ENCODE results near the gene WDR26. TPM values are rescaled to one million over a fixed set of nuclear protein-coding genes. Genes with fewer than 3 reads are reported as not detected.
"Not testable (repeated sequence)": the region's sequence is repeated elsewhere in the genome, so short reads cannot be mapped to it uniquely, and the experiment has no call there.

Gene WDR26
- total RNA-seq, 1 donor from 2014 or later: 97.4 TPM

DNA sequence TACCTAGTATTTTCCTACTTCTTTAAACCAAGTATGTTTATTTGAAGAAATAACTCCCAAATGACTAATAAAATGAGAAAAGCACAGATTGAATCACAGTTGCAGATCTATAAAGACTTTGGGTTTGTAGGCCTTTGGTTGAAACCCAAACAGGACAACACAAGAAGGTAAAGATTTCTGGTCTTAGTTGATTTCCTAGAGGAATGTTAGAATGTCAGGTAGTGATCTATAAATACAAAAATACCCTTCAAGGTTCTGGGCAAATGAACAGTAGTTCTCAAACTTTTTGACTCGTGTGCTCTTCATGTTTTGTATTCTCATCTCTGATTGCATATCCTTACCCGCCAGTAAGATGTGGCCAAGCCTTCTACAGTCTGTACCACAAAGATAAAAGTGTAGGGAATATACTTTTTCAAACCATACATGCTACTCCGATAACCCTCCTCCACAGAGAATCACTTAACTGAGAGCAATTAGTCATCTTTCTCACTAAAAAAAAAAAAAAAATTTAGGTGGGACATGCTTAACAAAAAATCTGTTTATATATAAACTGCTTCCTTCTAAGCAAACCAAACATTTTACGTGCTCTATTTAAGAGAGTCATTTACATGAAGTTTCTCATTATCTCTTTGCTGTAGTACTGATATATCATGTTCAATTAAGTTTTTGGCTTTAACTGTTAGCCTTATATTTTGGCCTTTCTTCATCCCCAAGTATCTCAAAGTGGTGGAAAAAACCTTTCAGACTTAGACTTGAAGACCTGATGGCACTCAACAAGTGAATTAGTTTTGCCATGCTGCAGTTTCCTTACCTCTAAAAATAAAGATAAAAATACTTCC is 42.0 kb downstream of the WDR26 start:
- no peak for DNase-seq

DNA sequence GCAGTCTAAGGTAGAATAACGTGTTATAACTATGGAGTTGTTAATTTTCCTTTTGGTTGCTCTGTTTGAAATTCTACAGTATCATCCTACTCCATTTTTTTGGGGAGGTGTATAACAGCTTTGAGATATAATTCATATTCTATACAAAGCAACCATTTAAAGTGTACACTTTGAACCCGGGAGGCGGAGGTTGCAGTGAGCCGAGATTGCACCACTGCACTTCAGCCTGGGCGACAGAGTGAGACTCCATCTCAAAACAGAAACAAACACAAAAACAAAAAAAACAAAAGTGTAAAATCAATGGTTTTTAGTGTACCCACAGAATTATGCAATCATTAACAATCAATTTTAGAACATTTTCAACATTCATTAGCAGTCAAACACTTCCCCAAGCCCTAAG is 44.1 kb downstream of the WDR26 start:
- DNase-seq: no peak

DNA sequence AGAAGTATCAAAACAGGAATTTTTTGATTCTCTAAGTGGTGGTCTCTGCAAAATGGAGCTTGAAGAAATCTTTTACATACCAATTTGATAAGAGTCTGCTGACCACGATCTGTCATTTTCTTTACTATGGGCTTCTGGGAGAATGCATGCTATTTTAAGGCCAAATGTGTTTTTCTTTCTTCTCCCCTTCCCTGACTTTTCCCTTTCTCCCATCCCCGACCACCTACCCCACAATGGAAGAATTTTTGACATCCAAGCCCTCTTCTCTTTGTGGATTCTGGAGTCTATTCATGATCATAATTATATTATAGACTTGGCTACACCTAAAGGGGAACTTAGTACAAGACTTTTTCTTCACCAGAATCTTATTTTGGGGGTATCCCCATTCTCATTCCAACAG is 46.7 kb downstream of the WDR26 start:
- no peak for DNase-seq

DNA sequence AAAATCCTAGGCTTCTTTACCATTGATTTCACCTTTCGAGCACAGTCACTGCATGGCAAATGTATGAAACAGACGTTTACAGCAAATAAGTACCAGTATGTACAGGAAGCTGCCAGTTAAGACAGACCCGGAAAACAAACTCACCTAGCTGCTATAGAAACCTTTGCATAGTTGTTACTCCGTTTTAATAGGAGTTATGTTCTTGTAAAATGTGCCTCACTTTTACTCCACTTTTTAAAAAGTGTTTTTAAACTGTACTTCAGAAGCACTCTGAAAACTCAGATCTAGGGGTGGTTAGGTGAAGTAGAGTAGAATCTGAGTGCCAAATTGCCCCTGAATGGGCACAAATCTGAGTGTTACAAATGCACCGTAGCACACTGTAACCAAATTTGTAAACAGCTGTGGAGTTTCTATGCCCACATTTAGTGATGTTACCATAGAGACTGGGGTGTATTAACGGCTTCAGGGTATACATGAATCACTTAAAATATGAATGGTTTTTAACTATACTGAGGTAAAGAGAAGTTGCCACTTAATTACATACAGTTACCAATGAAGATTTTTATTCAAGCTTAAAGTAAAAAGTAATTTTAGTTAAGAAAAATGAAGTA is 47.2 kb downstream of the WDR26 start:
- no peak for DNase-seq

DNA sequence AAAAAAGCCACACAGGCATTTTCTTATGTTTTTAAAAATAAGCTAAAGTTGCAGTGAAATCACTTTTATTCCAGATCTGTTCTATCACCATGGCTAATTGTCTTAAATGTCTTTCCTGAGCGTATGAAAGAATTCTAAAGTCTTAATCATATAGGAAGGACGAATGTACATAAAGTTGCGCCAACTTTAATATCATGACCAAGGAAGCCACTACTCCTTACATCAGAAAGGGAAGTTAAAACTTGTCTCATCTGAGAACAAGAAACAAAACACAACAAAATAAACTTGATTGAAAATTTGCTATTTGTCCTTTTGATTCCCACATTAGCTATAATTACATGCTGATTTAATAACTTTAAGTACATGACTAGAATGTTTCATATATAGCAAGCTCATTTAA is 51.4 kb downstream of the WDR26 start:
- no peak for DNase-seq

DNA sequence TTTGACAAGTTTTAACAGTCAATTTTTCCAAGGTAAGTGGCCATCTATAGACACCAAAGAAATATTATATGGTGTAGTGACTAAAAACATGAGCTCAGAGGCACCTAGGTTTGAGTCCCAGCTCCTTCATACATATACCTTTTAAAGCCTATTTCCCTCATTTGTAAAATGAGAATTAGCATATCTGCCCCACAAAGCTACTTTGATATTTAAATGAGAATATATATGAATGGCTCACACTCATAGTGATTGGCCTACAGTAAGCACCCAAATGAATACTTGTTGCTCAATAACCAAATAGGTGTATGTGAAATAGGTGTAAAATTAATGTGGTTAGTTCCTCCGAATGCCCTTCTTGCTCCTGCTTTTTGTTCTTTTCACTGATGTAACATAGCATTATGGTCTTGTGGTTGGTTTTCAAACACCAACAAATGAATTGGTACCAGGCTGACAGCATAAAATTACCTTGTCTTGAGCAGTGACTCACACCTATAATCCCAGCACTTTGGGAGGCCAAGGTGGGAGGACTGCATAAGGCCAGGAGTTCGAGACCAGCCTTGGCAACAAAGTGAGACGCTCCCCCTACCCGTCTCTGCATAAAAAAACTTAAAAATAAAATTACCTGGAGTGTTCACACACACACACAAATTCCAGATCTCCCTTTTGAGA is 52.6 kb downstream of the WDR26 start:
- DNase-seq: no peak

DNA sequence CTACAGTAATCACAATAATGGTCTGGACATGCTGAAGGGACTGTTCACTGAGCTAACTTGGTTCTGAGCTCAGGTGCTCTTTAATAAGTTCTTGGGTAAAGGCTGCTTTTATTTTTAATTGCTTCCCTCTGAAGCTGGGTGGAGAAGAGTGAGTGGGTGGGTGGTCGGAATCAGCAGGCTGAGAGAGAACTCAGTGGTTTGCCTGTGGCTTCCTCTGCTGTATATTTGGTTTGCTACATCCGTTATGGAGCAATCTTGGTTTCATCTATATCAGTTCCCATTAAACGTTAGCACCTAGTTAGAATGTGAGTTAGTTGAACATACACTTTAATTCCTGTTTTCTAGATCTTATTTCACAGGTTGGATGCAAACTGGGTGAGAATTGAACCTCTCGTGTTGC is 54.6 kb downstream of the WDR26 start:
- no peak for DNase-seq

DNA sequence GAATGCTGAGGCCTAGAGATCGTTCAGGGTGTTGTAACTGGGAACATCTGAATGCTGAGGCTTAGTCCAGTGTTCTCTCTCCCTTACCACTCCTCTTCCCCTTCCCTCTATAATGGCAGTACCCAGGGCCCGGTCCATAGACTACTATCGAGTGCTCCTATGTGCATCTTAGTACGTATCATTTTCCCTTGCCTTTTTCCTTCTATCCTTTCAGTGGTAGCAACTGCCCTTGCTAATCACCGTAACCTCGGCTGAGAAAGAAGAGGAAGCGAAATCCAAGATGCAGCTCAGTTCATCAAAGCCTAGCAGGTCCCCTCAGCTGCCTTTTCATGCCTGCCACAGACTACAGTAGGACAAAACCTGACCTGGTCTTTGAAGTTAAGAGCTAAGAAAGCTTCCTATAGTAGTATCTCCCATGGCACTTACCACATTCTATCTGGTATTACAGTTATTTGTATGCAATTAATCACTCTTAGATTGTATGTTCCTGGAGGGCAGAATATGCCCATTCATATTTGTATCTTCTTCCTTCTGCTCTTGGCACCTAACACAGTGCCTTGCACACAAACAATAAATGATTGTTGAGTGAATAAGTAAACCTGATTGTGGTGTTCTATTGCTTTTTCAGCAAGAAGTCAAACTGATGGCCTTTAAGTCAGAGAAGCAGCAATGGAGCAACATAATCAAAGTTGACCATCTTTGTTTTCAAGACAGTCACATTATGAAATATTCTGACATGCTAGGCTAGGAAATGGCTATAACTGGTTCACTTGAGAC is 55.6 kb downstream of the WDR26 start:
- DNase-seq: no peak

DNA sequence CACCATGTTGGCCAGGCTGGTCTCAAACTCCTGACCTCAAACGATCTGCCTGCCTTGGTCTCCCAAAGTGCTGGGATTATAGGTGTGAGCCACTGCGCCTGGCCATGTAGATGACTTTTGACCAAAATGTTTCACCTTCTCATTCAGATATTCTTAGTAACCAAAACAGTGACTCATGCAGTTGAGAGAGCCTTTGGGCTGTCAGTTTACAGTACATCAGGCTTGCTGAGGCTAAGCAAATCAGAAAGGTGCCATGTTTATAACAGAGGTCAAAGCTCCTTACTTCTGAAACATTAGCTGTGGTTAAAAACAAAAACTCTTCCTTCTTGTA is 57.0 kb downstream of the WDR26 start:
- DNase-seq: no peak

DNA sequence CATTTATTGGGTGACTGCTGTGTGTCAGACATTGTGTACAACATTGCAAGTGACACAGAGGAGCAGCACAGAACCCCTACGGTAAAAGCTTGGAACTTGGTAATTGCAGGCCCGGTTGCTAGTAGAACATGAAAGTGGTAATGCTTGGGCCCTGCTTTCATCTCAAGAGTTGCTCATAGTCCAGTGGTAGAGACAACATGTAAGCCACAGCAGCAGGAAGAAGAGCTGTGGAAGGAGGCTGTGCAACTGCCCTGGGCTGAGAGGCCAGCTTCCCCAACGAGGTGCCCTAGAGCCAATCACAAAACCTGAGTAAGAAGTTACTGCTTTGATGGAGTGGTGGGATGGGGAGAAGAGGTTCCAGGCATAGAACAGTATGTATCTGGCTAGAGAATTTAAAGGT is 59.5 kb downstream of the WDR26 start:
- DNase-seq: no peak

DNA sequence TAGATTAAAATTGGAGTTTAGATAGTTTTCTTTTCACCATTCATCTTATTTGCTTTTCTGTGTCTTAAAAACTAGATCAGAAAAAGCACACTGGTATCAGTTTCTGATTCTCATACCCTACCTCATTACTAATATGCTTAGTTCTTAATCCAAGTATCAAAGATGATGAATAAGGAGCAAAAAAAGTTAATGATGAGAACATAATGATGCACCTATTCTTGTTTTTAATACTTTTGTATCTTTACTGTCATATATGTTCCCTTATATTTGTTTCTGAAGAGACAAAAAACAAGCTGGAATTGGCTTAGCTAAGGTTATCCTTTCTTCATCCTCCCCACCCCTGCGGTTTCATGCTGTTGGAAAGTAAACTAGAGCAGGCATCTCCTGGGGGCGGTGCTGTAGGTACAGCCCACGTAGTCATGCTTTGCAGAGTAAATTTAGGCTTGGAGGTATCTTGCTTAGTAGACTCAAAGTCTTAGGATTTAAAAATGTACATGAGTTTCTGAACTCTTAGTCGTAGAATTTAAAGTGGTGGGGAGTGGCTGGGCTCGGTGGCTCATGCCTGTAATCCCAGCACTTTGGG is 61.5 kb downstream of the WDR26 start:
- DNase-seq: no peak

DNA sequence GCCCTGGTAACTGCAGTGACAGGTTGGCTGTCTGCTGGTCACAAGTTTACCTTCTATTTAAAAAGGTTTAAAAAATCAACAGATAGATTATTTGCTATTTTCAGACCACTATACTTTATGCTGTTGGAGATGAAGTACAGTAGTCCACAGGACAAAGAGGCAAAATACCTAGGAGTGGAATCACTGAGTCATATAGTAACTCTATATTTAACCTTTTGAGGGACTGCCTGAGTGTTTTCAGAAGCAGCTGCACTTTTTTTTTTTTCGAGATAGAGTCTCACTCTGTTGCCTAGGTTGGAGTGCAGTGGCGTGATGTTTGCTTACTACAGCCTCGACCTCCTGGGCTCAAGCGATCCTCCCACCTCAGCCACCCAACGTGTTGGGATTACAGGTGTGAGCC is 66.2 kb downstream of the WDR26 start:
- no peak for DNase-seq

DNA sequence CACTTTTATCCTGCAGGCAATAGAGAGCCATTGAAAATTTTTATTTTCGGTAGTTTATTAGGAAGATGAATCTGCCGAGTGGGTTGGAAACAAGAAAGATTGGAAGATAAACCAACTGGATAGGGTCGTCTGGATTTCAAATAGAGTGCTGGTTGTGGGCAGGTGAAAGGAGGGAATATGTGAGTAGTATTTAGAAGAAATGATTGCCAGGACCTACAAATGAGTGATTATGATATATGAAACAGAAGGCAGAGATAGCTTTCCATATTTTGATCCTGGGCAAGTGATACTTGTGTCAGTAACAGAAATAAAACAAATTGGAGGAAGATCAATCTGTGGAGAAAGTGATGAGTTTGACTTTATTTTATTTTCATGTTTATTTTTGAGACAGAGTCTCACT is 75.4 kb downstream of the WDR26 start:
- DNase-seq: no peak

DNA sequence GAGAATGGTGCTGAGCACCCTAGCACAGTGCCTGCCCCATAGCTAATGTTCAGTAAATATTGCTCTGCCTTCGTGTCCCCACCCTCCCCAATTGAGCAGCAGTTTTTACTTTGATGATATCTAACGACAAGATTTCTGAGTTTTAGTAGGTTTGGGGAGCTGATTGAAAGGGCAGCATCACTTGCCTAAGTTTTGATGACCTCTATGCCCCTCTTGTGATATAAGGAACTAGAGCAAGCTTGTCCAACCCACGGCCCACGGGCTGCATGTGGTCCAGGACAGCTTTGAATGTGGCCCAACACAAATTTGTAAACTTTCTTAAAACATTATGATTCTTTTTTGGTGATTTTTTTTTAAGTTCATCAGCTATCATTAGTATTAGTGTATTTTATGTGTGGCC is 76.4 kb downstream of the WDR26 start:
- DNase-seq: no peak

DNA sequence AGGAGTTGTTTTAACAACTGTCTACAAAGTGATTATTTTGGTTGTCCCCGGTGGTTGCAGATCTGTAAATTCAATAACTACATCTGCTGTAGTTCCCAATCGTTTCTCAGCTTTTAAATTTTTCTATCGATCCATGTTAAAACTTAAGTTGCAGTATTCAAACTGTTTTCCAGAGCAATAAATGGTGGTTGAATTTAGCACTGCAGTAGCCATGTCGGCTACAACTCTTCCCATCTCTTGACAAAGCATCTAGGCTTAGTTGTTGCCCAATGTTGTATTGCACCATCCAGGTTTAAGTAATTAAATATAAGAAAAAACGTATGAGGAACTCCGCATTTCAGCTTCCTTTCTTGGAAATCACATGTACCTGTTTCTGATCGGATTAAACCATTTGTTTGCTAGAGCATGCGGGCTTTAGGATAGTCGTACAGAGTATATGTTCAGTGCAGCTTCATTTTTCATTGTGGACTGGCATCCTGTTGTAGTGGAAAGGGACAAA is 76.9 kb downstream of the WDR26 start:
- peak; percentile 20 for DNase-seq

DNA sequence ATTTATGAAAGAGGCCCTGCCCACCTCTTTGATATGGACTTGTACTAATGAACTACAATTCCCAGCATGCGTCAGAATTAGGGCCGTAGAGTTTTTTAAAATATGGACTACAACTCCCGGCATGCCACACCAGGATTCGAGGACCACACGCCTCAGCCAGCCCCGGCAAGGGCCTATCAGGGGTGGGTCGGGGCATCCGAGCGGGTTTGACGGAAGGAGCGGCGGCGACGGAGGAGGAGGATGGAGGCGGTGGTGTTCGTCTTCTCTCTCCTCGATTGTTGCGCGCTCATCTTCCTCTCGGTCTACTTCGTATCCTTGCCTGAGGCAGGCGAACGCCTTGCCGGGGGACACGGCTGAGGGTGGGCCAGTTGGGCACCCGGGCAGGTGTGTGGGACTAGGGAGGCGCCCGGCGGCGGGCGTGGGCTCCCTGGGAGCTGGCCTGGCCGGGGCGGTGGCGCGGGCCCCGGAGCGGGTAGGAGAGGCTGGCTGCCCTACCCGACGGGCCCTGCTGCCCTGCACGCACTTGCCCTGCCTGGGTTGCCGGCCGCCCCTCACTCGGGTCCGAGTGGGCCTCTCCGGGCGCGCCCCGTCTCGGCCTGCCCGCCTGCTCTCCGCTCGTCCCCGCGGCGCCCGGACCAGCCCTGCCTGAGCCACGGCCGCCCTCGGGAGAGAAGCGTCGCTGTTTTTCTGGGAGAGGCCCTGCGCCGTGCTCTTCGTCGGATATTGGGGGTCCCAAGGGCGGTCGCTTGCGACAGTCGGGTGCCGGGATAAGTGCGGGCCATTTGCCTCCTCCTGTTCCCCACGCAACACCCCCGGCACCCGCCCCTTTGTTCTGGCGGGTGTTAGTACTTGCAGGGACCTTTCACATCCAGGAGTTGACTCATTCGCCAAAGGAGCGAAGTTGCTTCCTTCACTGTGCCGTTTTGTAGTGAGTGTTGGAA is 77.6 kb downstream of the WDR26 start, which contains the start of gene CNIH4:
Gene CNIH4, plus strand, starts transcription at position 195 of the 941 bp plus-strand sequence. Its CDS starts 46 bp downstream, at position 241.
- peak; percentile 96 for DNase-seq

DNA sequence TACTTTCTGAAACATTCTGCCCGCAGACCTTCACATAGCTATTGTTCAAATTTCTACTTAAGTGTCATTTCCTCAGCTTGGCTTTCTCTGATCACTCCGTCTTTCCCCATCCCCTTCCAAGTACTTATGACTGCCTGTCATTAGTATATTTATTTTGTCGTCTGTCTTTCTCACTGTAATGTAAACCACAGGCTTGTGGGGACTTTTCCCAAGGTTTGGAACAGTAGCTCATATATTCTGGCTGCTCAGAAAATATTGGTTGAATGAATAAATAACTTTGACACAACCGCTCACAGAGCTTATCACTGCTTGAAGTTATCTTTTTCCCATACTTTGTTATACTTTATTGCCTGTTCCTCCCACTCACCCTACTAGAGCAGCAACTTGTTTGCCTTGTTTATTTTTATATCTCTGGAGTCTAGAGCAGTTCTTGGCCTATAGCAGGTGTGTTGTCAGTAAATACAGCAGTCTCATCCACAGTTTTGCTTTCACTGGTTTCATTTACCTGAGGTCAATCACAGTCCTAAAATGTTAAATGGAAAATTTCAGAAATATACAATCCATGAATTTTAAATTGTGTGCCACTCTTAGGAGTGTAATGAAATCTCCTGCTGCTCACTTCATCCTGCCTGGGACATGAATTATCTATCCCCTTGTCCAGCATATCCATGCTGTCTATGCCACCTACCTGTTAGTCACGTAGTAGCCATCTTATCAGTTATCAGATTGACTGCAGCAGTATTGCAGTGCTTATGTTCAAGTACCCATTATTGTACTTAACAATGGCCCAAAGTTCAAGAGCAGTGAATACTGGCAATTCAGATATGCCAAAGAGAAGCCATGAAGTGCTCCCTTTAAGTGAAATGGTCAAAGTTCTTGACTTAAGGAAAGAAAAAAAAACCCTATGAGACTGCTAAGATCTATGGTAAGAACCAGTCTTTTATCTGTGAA is 80.3 kb downstream of the WDR26 start:
- no peak for DNase-seq

DNA sequence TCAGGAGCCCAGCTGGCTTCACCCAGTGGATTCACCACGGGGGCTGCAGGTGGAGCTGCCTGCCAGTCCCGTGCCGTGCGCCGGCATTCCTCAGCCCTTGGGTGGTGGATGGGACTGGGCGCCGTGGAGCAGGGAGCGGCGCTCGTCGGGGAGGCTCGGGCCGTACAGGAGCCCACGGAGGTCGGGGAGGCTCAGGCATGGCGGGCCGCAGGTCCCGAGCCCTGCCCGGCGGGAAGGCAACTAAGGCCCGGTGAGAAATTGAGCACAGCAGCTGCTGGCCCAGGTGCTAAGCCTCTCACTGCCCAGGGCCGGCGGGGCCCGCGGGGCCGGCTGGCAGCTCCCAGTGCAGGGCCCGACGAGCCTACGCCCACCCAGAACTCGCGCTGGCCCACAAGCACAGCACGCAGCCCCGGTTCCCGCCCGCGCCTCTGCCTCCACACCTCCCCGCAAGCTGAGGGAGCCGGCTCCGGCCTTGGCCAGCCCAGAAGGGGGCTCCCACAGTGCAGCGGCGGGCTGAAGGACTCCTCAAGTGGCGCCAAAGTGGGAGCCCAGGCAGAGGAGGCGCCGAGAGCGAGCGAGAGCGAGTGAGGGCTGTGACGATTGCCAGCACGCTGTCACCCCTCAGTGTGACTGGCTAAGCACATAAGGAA is 82.0 kb downstream of the WDR26 start:
- not testable (repeated sequence) for DNase-seq

DNA sequence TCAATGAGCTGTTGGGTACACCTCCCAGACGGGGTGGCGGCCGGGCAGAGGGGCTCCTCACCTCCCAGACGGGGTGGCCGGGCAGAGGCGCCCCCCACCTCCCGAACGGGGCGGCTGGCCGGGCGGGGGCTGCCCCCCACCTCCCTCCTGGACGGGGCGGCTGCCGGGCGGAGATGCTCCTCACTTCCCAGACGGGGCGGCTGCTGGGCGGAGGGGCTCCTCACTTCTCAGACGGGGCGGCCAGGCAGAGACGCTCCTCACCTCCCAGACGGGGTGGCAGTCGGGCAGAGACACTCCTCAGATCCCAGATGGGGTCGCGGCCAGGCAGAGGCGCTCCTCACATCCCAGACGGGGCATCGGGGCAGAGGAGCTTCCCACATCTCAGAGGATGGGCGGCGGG is 84.9 kb downstream of the WDR26 start:
- not testable (repeated sequence) for DNase-seq
